Measurements from ENCODE around the gene SRPRA.

The SRPRA gene

DNA sequence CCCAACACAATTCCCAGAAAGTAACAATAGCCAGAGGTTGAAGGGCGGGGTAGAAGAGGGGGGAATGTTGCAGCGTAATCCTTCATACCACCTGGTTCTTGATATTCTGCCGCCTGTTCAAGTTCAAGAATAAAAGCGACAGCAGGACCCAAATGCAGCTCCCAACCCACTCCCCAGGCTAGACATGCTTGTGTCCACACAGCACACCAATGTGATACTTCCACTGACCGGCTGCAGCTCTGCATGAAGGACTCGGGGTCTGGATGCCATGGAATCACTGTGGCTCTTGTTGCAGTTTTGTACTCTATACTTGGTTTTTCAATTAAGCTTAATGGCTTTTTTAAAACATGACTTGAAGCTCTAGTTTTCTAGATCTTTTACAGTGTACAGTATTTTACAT lies 6.5 kb downstream of the SRPRA start:
- Histone ChIP-seq H3K27ac (ENCODE audit: low read length) (no peak overlapping the region), H3F3A (ENCODE audit: insufficient read depth, low read length) (no peaks in the 10 kb centered on the region), H3K4me1 (ENCODE audit: low read length) (no peaks in the 10 kb centered on the region), H3K36me3 (replicated peaks; ENCODE audit: insufficient read depth, low read length) (peaks cover 39% of the 10 kb centered on the region), H3K9me3 (replicated peaks; ENCODE audit: insufficient read depth, low read length) (no peaks in the 10 kb centered on the region), H3K9me2 (replicated peaks; ENCODE audit: insufficient read depth, low read length) (no peaks in the 10 kb centered on the region), H3K79me2 (ENCODE audit: low read length) (peaks cover 27% of the 10 kb centered on the region), H3K4me2 (ENCODE audit: low read depth, low read length) (no peak overlapping the region), H3K27me3 (replicated peaks; ENCODE audit: insufficient read depth, low read length) (no peaks in the 10 kb centered on the region), H2AFZ (ENCODE audit: low read length) (no peak overlapping the region), H4K20me1 (ENCODE audit: insufficient read depth, low read length) (no peaks in the 10 kb centered on the region), H3K9ac (ENCODE audit: low read length) (no peak overlapping the region), H3K4me3 (ENCODE audit: low read length) (no peak overlapping the region)
- TF ChIP-seq, protein P1, sequence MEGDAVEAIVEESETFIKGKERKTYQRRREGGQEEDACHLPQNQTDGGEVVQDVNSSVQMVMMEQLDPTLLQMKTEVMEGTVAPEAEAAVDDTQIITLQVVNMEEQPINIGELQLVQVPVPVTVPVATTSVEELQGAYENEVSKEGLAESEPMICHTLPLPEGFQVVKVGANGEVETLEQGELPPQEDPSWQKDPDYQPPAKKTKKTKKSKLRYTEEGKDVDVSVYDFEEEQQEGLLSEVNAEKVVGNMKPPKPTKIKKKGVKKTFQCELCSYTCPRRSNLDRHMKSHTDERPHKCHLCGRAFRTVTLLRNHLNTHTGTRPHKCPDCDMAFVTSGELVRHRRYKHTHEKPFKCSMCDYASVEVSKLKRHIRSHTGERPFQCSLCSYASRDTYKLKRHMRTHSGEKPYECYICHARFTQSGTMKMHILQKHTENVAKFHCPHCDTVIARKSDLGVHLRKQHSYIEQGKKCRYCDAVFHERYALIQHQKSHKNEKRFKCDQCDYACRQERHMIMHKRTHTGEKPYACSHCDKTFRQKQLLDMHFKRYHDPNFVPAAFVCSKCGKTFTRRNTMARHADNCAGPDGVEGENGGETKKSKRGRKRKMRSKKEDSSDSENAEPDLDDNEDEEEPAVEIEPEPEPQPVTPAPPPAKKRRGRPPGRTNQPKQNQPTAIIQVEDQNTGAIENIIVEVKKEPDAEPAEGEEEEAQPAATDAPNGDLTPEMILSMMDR (IDR thresholded peaks at IDR 0.05; ENCODE audit: low read length), result no peak
- no peak for TF ChIP-seq EZH2phosphoT487 (IDR thresholded peaks at IDR 0.05; ENCODE audit: low read length)
- no peak for TF ChIP-seq EZH2 (optimal IDR thresholded peaks at IDR 0.05; ENCODE audit: low read depth, low read length)
- DNase-seq, result no peak

DNA sequence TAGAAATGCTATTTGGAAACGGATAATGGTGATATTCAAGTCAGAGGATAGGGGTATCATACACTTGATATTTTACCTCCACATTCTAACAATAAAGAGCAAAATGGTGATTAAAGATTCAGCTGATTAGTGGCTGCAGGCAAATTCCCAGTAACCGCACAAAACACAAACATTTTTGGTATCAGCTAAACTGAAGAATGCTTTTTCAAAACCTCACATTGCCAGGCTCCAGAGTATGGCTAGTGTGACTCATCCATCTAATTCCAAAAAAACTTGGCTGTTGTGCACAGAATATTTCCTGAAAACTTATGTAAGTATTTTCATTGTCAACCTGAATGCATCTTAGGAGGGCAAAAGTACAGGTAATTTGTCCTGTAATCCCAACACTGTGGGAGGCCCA lies 10.9 kb downstream of the SRPRA start:
- Histone ChIP-seq H3K27ac (ENCODE audit: low read length) (no peak overlapping the region), H4K20me1 (ENCODE audit: insufficient read depth, low read length) (no peaks in the 10 kb centered on the region), H3K36me3 (replicated peaks; ENCODE audit: insufficient read depth, low read length) (peaks cover 5% of the 10 kb centered on the region; the same call in 1 of the 2 replicates), H3K9me3 (replicated peaks; ENCODE audit: insufficient read depth, low read length) (no peaks in the 10 kb centered on the region), H3K27me3 (replicated peaks; ENCODE audit: insufficient read depth, low read length) (no peaks in the 10 kb centered on the region), H3F3A (ENCODE audit: insufficient read depth, low read length) (no peaks in the 10 kb centered on the region), H3K4me1 (ENCODE audit: low read length) (no peaks in the 10 kb centered on the region), H3K9me2 (replicated peaks; ENCODE audit: insufficient read depth, low read length) (no peaks in the 10 kb centered on the region), H3K4me2 (ENCODE audit: low read depth, low read length) (no peak overlapping the region), H3K79me2 (ENCODE audit: low read length) (no peaks in the 10 kb centered on the region), H3K4me3 (ENCODE audit: low read length) (no peak overlapping the region), H2AFZ (ENCODE audit: low read length) (no peak overlapping the region), H3K9ac (ENCODE audit: low read length) (no peak overlapping the region)
- no peak for TF ChIP-seq EZH2 (optimal IDR thresholded peaks at IDR 0.05; ENCODE audit: low read depth, low read length)
- TF ChIP-seq EZH2phosphoT487 (IDR thresholded peaks at IDR 0.05; ENCODE audit: low read length), result no peak
- TF ChIP-seq, protein P1 (IDR thresholded peaks at IDR 0.05; ENCODE audit: low read length), result no peak
- no peak for DNase-seq

- no peaks in the 10 kb centered on the region for H3K9me3 ChIP-seq (replicated peaks; ENCODE audit: insufficient read depth, low read length)
- no peaks in the 10 kb centered on the region for H3F3A ChIP-seq (ENCODE audit: insufficient read depth, low read length)
- H4K20me1 ChIP-seq (ENCODE audit: insufficient read depth, low read length), result no peaks in the 10 kb centered on the region
- H3K4me3 ChIP-seq (ENCODE audit: low read length), result no peak overlapping the region
- H3K9me2 ChIP-seq (replicated peaks; ENCODE audit: insufficient read depth, low read length), result no peaks in the 10 kb centered on the region
- no peaks in the 10 kb centered on the region for H3K27me3 ChIP-seq (replicated peaks; ENCODE audit: insufficient read depth, low read length)
- H3K36me3 ChIP-seq (replicated peaks; ENCODE audit: insufficient read depth, low read length), result 0 out of 2 replicates have a peak, but pooled peaks cover under 1% of the 10 kb centered on the region
- no peak overlapping the region for H3K9ac ChIP-seq (ENCODE audit: low read length)
- no peaks in the 10 kb centered on the region for H3K4me1 ChIP-seq (ENCODE audit: low read length)
- H3K79me2 ChIP-seq (ENCODE audit: low read length), result no peaks in the 10 kb centered on the region
- no peak overlapping the region for H3K27ac ChIP-seq (ENCODE audit: low read length)
- no peak for TF ChIP-seq EZH2 (optimal IDR thresholded peaks at IDR 0.05; ENCODE audit: low read depth, low read length)
- TF ChIP-seq EZH2phosphoT487 (IDR thresholded peaks at IDR 0.05; ENCODE audit: low read length), result no peak
- TF ChIP-seq, protein P1 (IDR thresholded peaks at IDR 0.05; ENCODE audit: low read length), result no peak
- DNase-seq, result no peak
- no peak overlapping the region for H2AFZ ChIP-seq (ENCODE audit: low read length)
- H3K4me2 ChIP-seq (ENCODE audit: low read depth, low read length), result no peak overlapping the region
These were observed 11.6 kb downstream of the SRPRA start for GRCh38 chr11:126257144-126257543.

Measured in MM.1S (cell line).